Thyroid gland (tissue), 4 donors: ENCODE results near the gene NSUN7.

ENCODE experiments used
- POLR2A ChIP-seq, 2 donors: fragments of 450-650 bp; IDR thresholded peaks; one replicate each; pipeline ENCODE4 v1.6.1; 2017; ENCODE audit warnings: antibody characterized with exemption in 2 of 2, mild to moderate bottlenecking in 2 of 2, moderate library complexity in 1 of 2
- TF ChIP-seq, protein P1 (sequence below), 6 experiments: fragments of 200-600 bp in 3 of 6; fragments of 450-650 bp in 3 of 6; sonication (generic) in 3 of 6; IDR thresholded peaks; one replicate each; pipeline ENCODE4 v1.5.1; 2016 to 2019; ENCODE audit warnings: antibody characterized with exemption in 6 of 6, mild to moderate bottlenecking in 2 of 6, inconsistent platforms in 1 of 6, moderate library complexity in 1 of 6

DNA sequence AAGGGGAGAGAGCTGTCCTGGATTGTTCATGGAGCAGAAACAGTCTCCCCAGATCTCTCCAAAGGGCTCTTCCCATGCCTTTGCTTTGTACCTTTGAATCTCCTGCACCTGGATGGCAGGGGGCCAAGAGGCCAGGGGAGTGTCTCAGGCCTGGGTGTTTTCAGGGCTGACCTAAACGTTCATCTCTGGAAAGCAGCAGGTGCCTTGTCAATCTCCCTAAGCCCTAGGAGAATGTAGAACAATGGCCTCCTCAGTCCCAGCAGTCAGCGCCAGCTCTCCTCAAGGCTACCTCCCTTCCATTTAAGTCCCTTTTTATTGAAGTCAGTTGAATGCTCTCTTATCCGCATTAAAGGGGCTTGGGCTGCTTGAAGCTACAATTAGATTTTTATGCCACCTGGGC is 31.2 kb upstream of the NSUN7 start:
- TF ChIP-seq POLR2A (IDR thresholded peaks at IDR 0.05) = no peak
- TF ChIP-seq, protein P1, sequence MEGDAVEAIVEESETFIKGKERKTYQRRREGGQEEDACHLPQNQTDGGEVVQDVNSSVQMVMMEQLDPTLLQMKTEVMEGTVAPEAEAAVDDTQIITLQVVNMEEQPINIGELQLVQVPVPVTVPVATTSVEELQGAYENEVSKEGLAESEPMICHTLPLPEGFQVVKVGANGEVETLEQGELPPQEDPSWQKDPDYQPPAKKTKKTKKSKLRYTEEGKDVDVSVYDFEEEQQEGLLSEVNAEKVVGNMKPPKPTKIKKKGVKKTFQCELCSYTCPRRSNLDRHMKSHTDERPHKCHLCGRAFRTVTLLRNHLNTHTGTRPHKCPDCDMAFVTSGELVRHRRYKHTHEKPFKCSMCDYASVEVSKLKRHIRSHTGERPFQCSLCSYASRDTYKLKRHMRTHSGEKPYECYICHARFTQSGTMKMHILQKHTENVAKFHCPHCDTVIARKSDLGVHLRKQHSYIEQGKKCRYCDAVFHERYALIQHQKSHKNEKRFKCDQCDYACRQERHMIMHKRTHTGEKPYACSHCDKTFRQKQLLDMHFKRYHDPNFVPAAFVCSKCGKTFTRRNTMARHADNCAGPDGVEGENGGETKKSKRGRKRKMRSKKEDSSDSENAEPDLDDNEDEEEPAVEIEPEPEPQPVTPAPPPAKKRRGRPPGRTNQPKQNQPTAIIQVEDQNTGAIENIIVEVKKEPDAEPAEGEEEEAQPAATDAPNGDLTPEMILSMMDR (IDR thresholded peaks at IDR 0.05) = no peak
